WTC11 (cell line): Measurements from ENCODE around the gene ICAM3. TPM values are rescaled to one million over a fixed set of nuclear protein-coding genes. Genes with fewer than 3 reads are reported as not detected.
A peak's percentile ranks its signal among the peaks of the same experiment; 100 is the strongest.

Source experiments
- ATAC-seq: fragments of 200-7000 bp; cut with Tn5 transposase; 2 replicates; pipeline ENCODE4 v1.10.0; 2021; ENCODE audit warnings: mild to moderate bottlenecking, moderate library complexity
- CTCF ChIA-PET: fragments of 300-600 bp; sonication (Branson Sonifier 250); formaldehyde crosslinking; loops from one replicate; lab custom pipeline; 2021; ENCODE audit warnings: antibody characterized with exemption; lab: Charles Lee
- POLR2A ChIA-PET: fragments of 350-600 bp; sonication (Branson Sonifier 250); formaldehyde crosslinking; loops from one replicate; lab custom pipeline; 2021; ENCODE audit warnings: antibody characterized with exemption; lab: Charles Lee
- DNase-seq: peaks from one replicate; pipeline ENCODE4 v3.0.0; 2021; ENCODE audit warnings: low spot score
- H3K27ac Mint-ChIP-seq: 2 replicates; pipeline ENCODE4 v1.8.0; 2021; ENCODE audit warnings: mixed read lengths
- H3K27me3 Mint-ChIP-seq: 2 replicates; pipeline ENCODE4 v1.8.0; 2021; ENCODE audit warnings: low read depth, mild to moderate bottlenecking, moderate library complexity, mixed read lengths
- H3K36me3 Mint-ChIP-seq: 2 replicates; pipeline ENCODE4 v1.8.0; 2021; ENCODE audit warnings: mixed read lengths
- H3K4me1 Mint-ChIP-seq: 2 replicates; pipeline ENCODE4 v1.8.0; 2022; ENCODE audit warnings: mixed read lengths
- H3K4me3 Mint-ChIP-seq: 2 replicates; pipeline ENCODE4 v1.8.0; 2021; ENCODE audit warnings: mild to moderate bottlenecking, moderate library complexity, mixed read lengths
- H3K9me3 Mint-ChIP-seq: 2 replicates; pipeline ENCODE4 v1.8.0; 2021; ENCODE audit warnings: mixed read lengths
- CREB1 ChIP-seq: sonication (generic); formaldehyde crosslinking; IDR thresholded peaks from 2 replicates; pipeline ENCODE4 v1.8.0; 2023; ENCODE audit warnings: mild to moderate bottlenecking, missing genetic modification reagents
- CREM ChIP-seq: sonication (generic); formaldehyde crosslinking; IDR thresholded peaks from 2 replicates; pipeline ENCODE4 v1.8.1; 2022; ENCODE audit warnings: mild to moderate bottlenecking, missing genetic modification reagents, moderate library complexity
- ELF4 ChIP-seq: sonication (generic); formaldehyde crosslinking; IDR thresholded peaks from 2 replicates; pipeline ENCODE4 v1.8.1; 2022; ENCODE audit warnings: low read depth, mild to moderate bottlenecking, moderate library complexity, missing genetic modification reagents
- HMGA2 ChIP-seq: fragments of 250-450 bp; sonication (Bioruptor Pico); IDR thresholded peaks from 2 replicates; pipeline ENCODE4 v1.4.0; 2021; ENCODE audit warnings: mild to moderate bottlenecking, moderate library complexity
- KAT7 ChIP-seq: sonication (generic); formaldehyde crosslinking; IDR thresholded peaks from 2 replicates; pipeline ENCODE4 v1.8.1; 2023; ENCODE audit warnings: missing genetic modification reagents, mild to moderate bottlenecking, borderline replicate concordance
- SOX15 ChIP-seq: fragments of 250-450 bp; sonication (Bioruptor Pico); IDR thresholded peaks from 2 replicates; pipeline ENCODE4 v1.9.0; 2021; ENCODE audit warnings: mild to moderate bottlenecking
- TCF7 ChIP-seq: sonication (generic); formaldehyde crosslinking; IDR thresholded peaks from 2 replicates; pipeline ENCODE4 v1.8.0; 2022; ENCODE audit warnings: mild to moderate bottlenecking, low read depth, missing genetic modification reagents, moderate library complexity
- ZNF232 ChIP-seq: sonication (generic); formaldehyde crosslinking; IDR thresholded peaks from 2 replicates; pipeline ENCODE4 v1.8.0; 2022; ENCODE audit warnings: mild to moderate bottlenecking, missing genetic modification reagents
- ZNF423 ChIP-seq: fragments of 250-450 bp; sonication (Bioruptor Pico); IDR thresholded peaks from 2 replicates; pipeline ENCODE4 v2.1.2; 2022; ENCODE audit warnings: mild to moderate bottlenecking, moderate library complexity
- total RNA-seq: library from RNA; stranded (reverse); gene quantifications from 3 replicates; pipeline ENCODE4 v1.2.3, GENCODE V29; 2021
- TF ChIP-seq, protein P1 (sequence below): fragments of 250-450 bp; sonication (Bioruptor Pico); IDR thresholded peaks from 2 replicates; pipeline ENCODE4 v1.9.0; 2021; ENCODE audit warnings: mild to moderate bottlenecking, borderline replicate concordance
- TF ChIP-seq, protein P2 (sequence below): sonication (generic); formaldehyde crosslinking; conservative IDR thresholded peaks from 2 replicates; pipeline ENCODE4 v1.8.1; 2022; ENCODE audit warnings: mild to moderate bottlenecking, missing genetic modification reagents
- TF ChIP-seq, protein P3 (sequence below): sonication (generic); formaldehyde crosslinking; IDR thresholded peaks from 2 replicates; pipeline ENCODE4 v1.8.1; 2023; ENCODE audit warnings: mild to moderate bottlenecking, missing genetic modification reagents
- TF ChIP-seq, protein P4 (sequence below): fragments of 250-450 bp; sonication (Bioruptor Pico); IDR thresholded peaks from 2 replicates; pipeline ENCODE4 v1.9.0; 2021; ENCODE audit warnings: mild to moderate bottlenecking
- TF ChIP-seq, protein P5 (sequence below): fragments of 200-600 bp; IDR thresholded peaks from 2 replicates; pipeline ENCODE4 v1.8.0; 2022; ENCODE audit warnings: antibody characterized with exemption
- TF ChIP-seq, protein P6 (sequence below): sonication (generic); formaldehyde crosslinking; IDR thresholded peaks from 2 replicates; pipeline ENCODE4 v1.8.0; 2023; ENCODE audit warnings: missing genetic modification reagents

The ICAM3 gene
- total RNA-seq, 1 experiment from 2014 or later = 18.7 TPM

DNA sequence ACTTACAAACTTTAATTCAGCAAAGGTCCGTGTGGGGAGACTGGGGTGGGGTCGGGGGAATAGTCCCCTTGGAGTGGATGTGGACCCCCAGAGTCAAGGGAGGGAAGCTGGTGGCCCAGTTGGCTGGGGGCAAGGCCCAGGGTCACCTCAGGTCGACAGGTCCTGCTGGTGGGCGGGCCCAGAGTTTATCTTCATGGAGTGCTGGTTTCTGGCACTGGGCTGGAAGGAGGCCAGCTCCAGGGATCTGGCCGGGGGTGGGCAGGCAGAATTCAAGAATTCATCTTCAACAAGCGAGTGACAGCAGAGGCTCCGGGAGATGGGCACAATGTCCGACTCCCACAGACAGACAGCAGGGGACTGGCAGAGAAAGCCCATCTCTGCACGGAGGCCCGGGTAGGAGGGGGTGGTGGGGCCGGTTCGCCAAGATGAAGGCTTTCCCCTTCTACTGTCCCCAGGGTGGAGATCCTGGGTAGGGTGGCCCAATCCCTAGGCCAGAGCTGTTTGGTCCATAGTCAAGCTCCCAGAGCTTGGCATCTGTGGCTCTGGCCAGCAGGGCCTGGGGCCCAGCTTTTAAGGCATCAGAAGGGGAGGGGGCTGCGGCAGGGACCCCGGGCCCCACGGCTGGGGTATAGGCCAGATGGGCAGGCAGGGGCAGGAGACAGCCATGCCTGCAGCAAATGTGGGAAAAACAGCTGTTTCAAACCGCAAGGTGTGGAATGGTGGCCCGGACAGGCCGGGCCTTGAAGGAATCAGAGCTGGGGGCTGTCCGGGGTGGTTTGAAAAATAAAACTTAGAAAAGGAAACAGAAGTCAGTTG is 23.0 kb downstream of the ICAM3 start:
- peak overlapping the region; percentile 95 for H3K27ac Mint-ChIP-seq
- no peak for DNase-seq
- 0 out of 2 replicates have a peak, but pooled peaks have one; percentile 11 for ATAC-seq
- TF ChIP-seq KAT7 (CRISPR knock-in tag) (no peak), TCF7 (no peak), ELF4 (CRISPR knock-in tag) (no peak), HMGA2 (CRISPR knock-in tag) (no peak), CREM (no peak), ZNF423 (no peak), ZNF232 (no peak), CREB1 (no peak), SOX15 (no peak)
- TF ChIP-seq, protein P1, sequence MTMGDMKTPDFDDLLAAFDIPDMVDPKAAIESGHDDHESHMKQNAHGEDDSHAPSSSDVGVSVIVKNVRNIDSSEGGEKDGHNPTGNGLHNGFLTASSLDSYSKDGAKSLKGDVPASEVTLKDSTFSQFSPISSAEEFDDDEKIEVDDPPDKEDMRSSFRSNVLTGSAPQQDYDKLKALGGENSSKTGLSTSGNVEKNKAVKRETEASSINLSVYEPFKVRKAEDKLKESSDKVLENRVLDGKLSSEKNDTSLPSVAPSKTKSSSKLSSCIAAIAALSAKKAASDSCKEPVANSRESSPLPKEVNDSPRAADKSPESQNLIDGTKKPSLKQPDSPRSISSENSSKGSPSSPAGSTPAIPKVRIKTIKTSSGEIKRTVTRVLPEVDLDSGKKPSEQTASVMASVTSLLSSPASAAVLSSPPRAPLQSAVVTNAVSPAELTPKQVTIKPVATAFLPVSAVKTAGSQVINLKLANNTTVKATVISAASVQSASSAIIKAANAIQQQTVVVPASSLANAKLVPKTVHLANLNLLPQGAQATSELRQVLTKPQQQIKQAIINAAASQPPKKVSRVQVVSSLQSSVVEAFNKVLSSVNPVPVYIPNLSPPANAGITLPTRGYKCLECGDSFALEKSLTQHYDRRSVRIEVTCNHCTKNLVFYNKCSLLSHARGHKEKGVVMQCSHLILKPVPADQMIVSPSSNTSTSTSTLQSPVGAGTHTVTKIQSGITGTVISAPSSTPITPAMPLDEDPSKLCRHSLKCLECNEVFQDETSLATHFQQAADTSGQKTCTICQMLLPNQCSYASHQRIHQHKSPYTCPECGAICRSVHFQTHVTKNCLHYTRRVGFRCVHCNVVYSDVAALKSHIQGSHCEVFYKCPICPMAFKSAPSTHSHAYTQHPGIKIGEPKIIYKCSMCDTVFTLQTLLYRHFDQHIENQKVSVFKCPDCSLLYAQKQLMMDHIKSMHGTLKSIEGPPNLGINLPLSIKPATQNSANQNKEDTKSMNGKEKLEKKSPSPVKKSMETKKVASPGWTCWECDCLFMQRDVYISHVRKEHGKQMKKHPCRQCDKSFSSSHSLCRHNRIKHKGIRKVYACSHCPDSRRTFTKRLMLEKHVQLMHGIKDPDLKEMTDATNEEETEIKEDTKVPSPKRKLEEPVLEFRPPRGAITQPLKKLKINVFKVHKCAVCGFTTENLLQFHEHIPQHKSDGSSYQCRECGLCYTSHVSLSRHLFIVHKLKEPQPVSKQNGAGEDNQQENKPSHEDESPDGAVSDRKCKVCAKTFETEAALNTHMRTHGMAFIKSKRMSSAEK (CRISPR knock-in tag) = no peak
- TF ChIP-seq, protein P2, sequence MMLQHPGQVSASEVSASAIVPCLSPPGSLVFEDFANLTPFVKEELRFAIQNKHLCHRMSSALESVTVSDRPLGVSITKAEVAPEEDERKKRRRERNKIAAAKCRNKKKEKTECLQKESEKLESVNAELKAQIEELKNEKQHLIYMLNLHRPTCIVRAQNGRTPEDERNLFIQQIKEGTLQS (CRISPR knock-in tag) = no peak
- TF ChIP-seq, protein P3, sequence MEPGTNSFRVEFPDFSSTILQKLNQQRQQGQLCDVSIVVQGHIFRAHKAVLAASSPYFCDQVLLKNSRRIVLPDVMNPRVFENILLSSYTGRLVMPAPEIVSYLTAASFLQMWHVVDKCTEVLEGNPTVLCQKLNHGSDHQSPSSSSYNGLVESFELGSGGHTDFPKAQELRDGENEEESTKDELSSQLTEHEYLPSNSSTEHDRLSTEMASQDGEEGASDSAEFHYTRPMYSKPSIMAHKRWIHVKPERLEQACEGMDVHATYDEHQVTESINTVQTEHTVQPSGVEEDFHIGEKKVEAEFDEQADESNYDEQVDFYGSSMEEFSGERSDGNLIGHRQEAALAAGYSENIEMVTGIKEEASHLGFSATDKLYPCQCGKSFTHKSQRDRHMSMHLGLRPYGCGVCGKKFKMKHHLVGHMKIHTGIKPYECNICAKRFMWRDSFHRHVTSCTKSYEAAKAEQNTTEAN (CRISPR knock-in tag) = no peak
- TF ChIP-seq, protein P4, sequence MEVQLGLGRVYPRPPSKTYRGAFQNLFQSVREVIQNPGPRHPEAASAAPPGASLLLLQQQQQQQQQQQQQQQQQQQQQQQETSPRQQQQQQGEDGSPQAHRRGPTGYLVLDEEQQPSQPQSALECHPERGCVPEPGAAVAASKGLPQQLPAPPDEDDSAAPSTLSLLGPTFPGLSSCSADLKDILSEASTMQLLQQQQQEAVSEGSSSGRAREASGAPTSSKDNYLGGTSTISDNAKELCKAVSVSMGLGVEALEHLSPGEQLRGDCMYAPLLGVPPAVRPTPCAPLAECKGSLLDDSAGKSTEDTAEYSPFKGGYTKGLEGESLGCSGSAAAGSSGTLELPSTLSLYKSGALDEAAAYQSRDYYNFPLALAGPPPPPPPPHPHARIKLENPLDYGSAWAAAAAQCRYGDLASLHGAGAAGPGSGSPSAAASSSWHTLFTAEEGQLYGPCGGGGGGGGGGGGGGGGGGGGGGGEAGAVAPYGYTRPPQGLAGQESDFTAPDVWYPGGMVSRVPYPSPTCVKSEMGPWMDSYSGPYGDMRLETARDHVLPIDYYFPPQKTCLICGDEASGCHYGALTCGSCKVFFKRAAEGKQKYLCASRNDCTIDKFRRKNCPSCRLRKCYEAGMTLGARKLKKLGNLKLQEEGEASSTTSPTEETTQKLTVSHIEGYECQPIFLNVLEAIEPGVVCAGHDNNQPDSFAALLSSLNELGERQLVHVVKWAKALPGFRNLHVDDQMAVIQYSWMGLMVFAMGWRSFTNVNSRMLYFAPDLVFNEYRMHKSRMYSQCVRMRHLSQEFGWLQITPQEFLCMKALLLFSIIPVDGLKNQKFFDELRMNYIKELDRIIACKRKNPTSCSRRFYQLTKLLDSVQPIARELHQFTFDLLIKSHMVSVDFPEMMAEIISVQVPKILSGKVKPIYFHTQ (CRISPR knock-in tag) = no peak
- TF ChIP-seq, protein P5, sequence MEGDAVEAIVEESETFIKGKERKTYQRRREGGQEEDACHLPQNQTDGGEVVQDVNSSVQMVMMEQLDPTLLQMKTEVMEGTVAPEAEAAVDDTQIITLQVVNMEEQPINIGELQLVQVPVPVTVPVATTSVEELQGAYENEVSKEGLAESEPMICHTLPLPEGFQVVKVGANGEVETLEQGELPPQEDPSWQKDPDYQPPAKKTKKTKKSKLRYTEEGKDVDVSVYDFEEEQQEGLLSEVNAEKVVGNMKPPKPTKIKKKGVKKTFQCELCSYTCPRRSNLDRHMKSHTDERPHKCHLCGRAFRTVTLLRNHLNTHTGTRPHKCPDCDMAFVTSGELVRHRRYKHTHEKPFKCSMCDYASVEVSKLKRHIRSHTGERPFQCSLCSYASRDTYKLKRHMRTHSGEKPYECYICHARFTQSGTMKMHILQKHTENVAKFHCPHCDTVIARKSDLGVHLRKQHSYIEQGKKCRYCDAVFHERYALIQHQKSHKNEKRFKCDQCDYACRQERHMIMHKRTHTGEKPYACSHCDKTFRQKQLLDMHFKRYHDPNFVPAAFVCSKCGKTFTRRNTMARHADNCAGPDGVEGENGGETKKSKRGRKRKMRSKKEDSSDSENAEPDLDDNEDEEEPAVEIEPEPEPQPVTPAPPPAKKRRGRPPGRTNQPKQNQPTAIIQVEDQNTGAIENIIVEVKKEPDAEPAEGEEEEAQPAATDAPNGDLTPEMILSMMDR = no peak
- TF ChIP-seq, protein P6, sequence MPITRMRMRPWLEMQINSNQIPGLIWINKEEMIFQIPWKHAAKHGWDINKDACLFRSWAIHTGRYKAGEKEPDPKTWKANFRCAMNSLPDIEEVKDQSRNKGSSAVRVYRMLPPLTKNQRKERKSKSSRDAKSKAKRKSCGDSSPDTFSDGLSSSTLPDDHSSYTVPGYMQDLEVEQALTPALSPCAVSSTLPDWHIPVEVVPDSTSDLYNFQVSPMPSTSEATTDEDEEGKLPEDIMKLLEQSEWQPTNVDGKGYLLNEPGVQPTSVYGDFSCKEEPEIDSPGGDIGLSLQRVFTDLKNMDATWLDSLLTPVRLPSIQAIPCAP (CRISPR knock-in tag) = no peak
- H3K36me3 Mint-ChIP-seq = peaks cover 13% of the 10 kb centered on the region
- H3K9me3 Mint-ChIP-seq = no peaks in the 10 kb centered on the region
- peaks cover 13% of the 10 kb centered on the region for H3K4me1 Mint-ChIP-seq
- H3K27me3 Mint-ChIP-seq = no peaks in the 10 kb centered on the region
- POLR2A ChIA-PET = interaction anchor here (1.1 to 1.2 kb wide), 3 partner anchors 24 to 64 kb away, joined by 3 to 5 read pairs (median 4); partner anchors contain the start of gene TYK2
- H3K4me3 Mint-ChIP-seq = peak overlapping the region; percentile 92
- CTCF ChIA-PET = interaction anchor here (0.7 to 2.8 kb wide), 9 partner anchors 9 to 74 kb away, joined by 3 to 11 read pairs (median 4); partner anchors contain the start of genes ICAM1, ICAM5 and TYK2
